Measurements from ENCODE around the gene SRR. TPM values are rescaled to one million over a fixed set of nuclear protein-coding genes. Genes with fewer than 3 reads are reported as not detected.
A peak's percentile ranks its signal among the peaks of the same experiment; 100 is the strongest.

SRR gene
- total and polyA plus RNA-seq, 5 donors from 2014 or later: 2.9 to 9.2 (median 7.8) TPM

- Histone ChIP-seq H3K27ac (ENCODE audit: insufficient read depth, low read length, poor library complexity, severe bottlenecking) (no peak overlapping the region), H3K4me1 (ENCODE audit: control insufficient read depth, insufficient read depth, low read length, poor library complexity, severe bottlenecking) (no peaks in the 10 kb centered on the region), H3K9me3 (ENCODE audit: control insufficient read depth in 2 of 2, low read length in 2 of 2) (no peaks in the 10 kb centered on the region), H3K27me3 (ENCODE audit: control insufficient read depth, insufficient read depth, low read length) (no peaks in the 10 kb centered on the region), H3K36me3 (ENCODE audit: control insufficient read depth, insufficient read depth, low read length) (peaks cover 5% of the 10 kb centered on the region), H3K4me3 (ENCODE audit: low read depth, low read length) (no peak overlapping the region)
- Mint-ChIP-seq H3K9me3 (no peaks in the 10 kb centered on the region), H3K27ac (peak overlapping the region in 1 of 3 donors; percentile 47), H3K4me3 (no peak overlapping the region), H3K36me3 (peaks cover 2% of the 10 kb centered on the region), H3K4me1 (no peaks in the 10 kb centered on the region), H3K27me3 (no peaks in the 10 kb centered on the region)
- DNase-seq: no peak
- no peak for ATAC-seq (ENCODE audit: low read depth in 2 of 2)
Measured at GRCh38 chr17:2369551-2370210, 65.9 kb downstream of the SRR start.

GRCh38 chr17:2370211-2370589 lies 66.5 kb downstream of the SRR start:
- Mint-ChIP-seq H3K27me3 (no peaks in the 10 kb centered on the region), H3K9me3 (no peaks in the 10 kb centered on the region), H3K36me3 (peaks cover 5% of the 10 kb centered on the region), H3K27ac (no peak overlapping the region), H3K4me3 (no peak overlapping the region), H3K4me1 (no peaks in the 10 kb centered on the region)
- no peaks in the 10 kb centered on the region for H3K27me3 ChIP-seq (ENCODE audit: control insufficient read depth, insufficient read depth, low read length)
- ATAC-seq (ENCODE audit: low read depth in 2 of 2) (no peak), DNase-seq (no peak)
- H3K27ac ChIP-seq (ENCODE audit: insufficient read depth, low read length, poor library complexity, severe bottlenecking): no peak overlapping the region
- no peaks in the 10 kb centered on the region for H3K4me1 ChIP-seq (ENCODE audit: control insufficient read depth, insufficient read depth, low read length, poor library complexity, severe bottlenecking)
- H3K4me3 ChIP-seq (ENCODE audit: low read depth, low read length): no peak overlapping the region
- no peaks in the 10 kb centered on the region for H3K9me3 ChIP-seq (ENCODE audit: control insufficient read depth in 2 of 2, low read length in 2 of 2)
- peaks cover 6% of the 10 kb centered on the region for H3K36me3 ChIP-seq (ENCODE audit: control insufficient read depth, insufficient read depth, low read length)

GRCh38 chr17:2371183-2372130 lies 67.7 kb downstream of the SRR start:
- H3K27ac Mint-ChIP-seq: no peak overlapping the region

GRCh38 chr17:2372180-2372579 lies 68.4 kb downstream of the SRR start:
- H3K36me3 ChIP-seq (ENCODE audit: control insufficient read depth, insufficient read depth, low read length): peaks cover 11% of the 10 kb centered on the region
- H3K27ac Mint-ChIP-seq: no peak overlapping the region

More at GRCh38 chr17:2371183-2372130, 67.7 kb downstream of the SRR start:
- no peak overlapping the region for H3K4me3 ChIP-seq (ENCODE audit: low read depth, low read length)
- ATAC-seq (ENCODE audit: low read depth in 2 of 2) (no peak), DNase-seq (no peak)
- H3K4me3 Mint-ChIP-seq: no peak overlapping the region
- no peaks in the 10 kb centered on the region for H3K9me3 ChIP-seq (ENCODE audit: control insufficient read depth in 2 of 2, low read length in 2 of 2)
- no peaks in the 10 kb centered on the region for H3K27me3 Mint-ChIP-seq
- no peaks in the 10 kb centered on the region for H3K27me3 ChIP-seq (ENCODE audit: control insufficient read depth, insufficient read depth, low read length)
- no peaks in the 10 kb centered on the region for H3K4me1 Mint-ChIP-seq
- H3K9me3 Mint-ChIP-seq: no peaks in the 10 kb centered on the region
- H3K36me3 ChIP-seq (ENCODE audit: control insufficient read depth, insufficient read depth, low read length): peaks cover 11% of the 10 kb centered on the region
- H3K4me1 ChIP-seq (ENCODE audit: control insufficient read depth, insufficient read depth, low read length, poor library complexity, severe bottlenecking): no peaks in the 10 kb centered on the region
- H3K27ac ChIP-seq (ENCODE audit: insufficient read depth, low read length, poor library complexity, severe bottlenecking): no peak overlapping the region
- peaks cover 5% of the 10 kb centered on the region for H3K36me3 Mint-ChIP-seq

GRCh38 chr17:2372681-2373080 lies 68.9 kb downstream of the SRR start:
- no peaks in the 10 kb centered on the region for H3K27me3 ChIP-seq (ENCODE audit: control insufficient read depth, insufficient read depth, low read length)
- Mint-ChIP-seq H3K4me3 (no peak overlapping the region), H3K27me3 (no peaks in the 10 kb centered on the region), H3K9me3 (no peaks in the 10 kb centered on the region), H3K4me1 (no peaks in the 10 kb centered on the region), H3K36me3 (peaks cover 5% of the 10 kb centered on the region), H3K27ac (peak overlapping the region in 1 of 3 donors; percentile 66)
- no peaks in the 10 kb centered on the region for H3K9me3 ChIP-seq (ENCODE audit: control insufficient read depth in 2 of 2, low read length in 2 of 2)
- H3K4me3 ChIP-seq (ENCODE audit: low read depth, low read length): no peak overlapping the region
- no peaks in the 10 kb centered on the region for H3K4me1 ChIP-seq (ENCODE audit: control insufficient read depth, insufficient read depth, low read length, poor library complexity, severe bottlenecking)
- H3K36me3 ChIP-seq (ENCODE audit: control insufficient read depth, insufficient read depth, low read length): peaks cover 14% of the 10 kb centered on the region
- ATAC-seq (ENCODE audit: low read depth in 2 of 2): no peak
- DNase-seq: no peak
- H3K27ac ChIP-seq (ENCODE audit: insufficient read depth, low read length, poor library complexity, severe bottlenecking): no peak overlapping the region

More at GRCh38 chr17:2372180-2372579, 68.4 kb downstream of the SRR start:
- ATAC-seq (ENCODE audit: low read depth in 2 of 2) (no peak), DNase-seq (no peak)
- no peaks in the 10 kb centered on the region for H3K4me1 ChIP-seq (ENCODE audit: control insufficient read depth, insufficient read depth, low read length, poor library complexity, severe bottlenecking)
- H3K9me3 ChIP-seq (ENCODE audit: control insufficient read depth in 2 of 2, low read length in 2 of 2): no peaks in the 10 kb centered on the region
- H3K27me3 ChIP-seq (ENCODE audit: control insufficient read depth, insufficient read depth, low read length): no peaks in the 10 kb centered on the region
- no peak overlapping the region for H3K27ac ChIP-seq (ENCODE audit: insufficient read depth, low read length, poor library complexity, severe bottlenecking)
- Mint-ChIP-seq H3K4me3 (no peak overlapping the region), H3K4me1 (no peaks in the 10 kb centered on the region), H3K27me3 (no peaks in the 10 kb centered on the region), H3K9me3 (no peaks in the 10 kb centered on the region), H3K36me3 (peaks cover 5% of the 10 kb centered on the region)
- H3K4me3 ChIP-seq (ENCODE audit: low read depth, low read length): no peak overlapping the region

GRCh38 chr17:2373179-2373578 lies 69.4 kb downstream of the SRR start:
- no peak overlapping the region for H3K27ac Mint-ChIP-seq
- peaks cover 5% of the 10 kb centered on the region for H3K36me3 Mint-ChIP-seq
- H3K27me3 Mint-ChIP-seq: no peaks in the 10 kb centered on the region
- no peak for ATAC-seq (ENCODE audit: low read depth in 2 of 2)
- Histone ChIP-seq H3K27me3 (ENCODE audit: control insufficient read depth, insufficient read depth, low read length) (no peaks in the 10 kb centered on the region), H3K4me3 (ENCODE audit: low read depth, low read length) (no peak overlapping the region), H3K36me3 (ENCODE audit: control insufficient read depth, insufficient read depth, low read length) (peaks cover 15% of the 10 kb centered on the region), H3K27ac (ENCODE audit: insufficient read depth, low read length, poor library complexity, severe bottlenecking) (no peak overlapping the region), H3K4me1 (ENCODE audit: control insufficient read depth, insufficient read depth, low read length, poor library complexity, severe bottlenecking) (no peaks in the 10 kb centered on the region), H3K9me3 (ENCODE audit: control insufficient read depth in 2 of 2, low read length in 2 of 2) (no peaks in the 10 kb centered on the region)
- DNase-seq: no peak
- no peak overlapping the region for H3K4me3 Mint-ChIP-seq
- no peaks in the 10 kb centered on the region for H3K9me3 Mint-ChIP-seq
- H3K4me1 Mint-ChIP-seq: no peaks in the 10 kb centered on the region
